HG02798 (cell line): ENCODE results near the gene CDC42EP2.
A peak's percentile ranks its signal among the peaks of the same experiment; 100 is the strongest.

Experiments
- ATAC-seq: cut with Tn5 transposase; IDR thresholded peaks from one replicate; pipeline ENCODE4 v1.9.1; 2021; ENCODE audit warnings: mild to moderate bottlenecking; ENCODE audit not compliant: unreplicated experiment, poor library complexity

The CDC42EP2 gene

GRCh38 chr11:65354265-65355012 is 39.8 kb downstream of the CDC42EP2 start, which contains the start of gene TIGD3:
TIGD3 (plus strand) TSS chr11:65354751; CDS start chr11:65355809, 1,058 bp downstream.
- peak; percentile 92 for ATAC-seq

DNA sequence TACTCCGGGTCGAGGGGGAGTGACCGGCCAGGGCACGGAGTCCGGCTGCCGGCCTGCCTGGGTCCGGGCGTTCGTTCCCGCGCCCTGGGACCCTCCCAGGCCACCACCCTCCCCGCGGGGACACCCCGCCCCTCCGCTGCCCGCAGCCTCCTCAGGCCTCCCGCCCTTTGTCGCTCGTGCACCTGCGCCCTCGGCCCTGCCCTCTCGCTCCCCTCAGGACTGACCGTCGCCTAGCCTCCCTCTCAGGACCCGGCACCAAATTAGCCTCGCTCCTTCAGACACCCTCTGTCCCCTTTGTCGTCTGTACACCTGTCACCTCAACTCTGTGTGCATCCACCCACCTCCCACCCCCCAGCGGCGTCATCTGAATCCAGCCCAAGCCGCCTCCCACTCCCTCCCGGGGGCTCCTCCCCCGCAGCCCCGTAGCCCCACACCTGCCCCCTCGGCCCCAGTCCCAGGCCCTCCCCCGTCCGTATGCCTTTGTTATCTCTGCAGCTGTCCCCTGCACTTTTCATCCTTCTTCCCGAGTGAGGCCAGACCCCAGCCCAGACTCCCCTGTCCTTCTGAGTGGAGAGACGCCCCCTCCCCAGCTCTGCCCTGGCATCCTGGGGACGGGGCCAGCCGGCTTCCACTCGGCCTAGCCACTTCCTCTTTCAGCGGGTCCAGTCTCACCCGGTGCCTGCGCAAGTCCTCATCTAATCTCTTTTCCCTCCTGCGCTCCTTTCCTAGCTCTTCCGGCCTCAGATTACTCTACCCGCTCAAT is 40.5 kb downstream of the CDC42EP2 start:
- ATAC-seq = peak; percentile 33

GRCh38 chr11:65355776-65356393 is 41.2 kb downstream of the CDC42EP2 start:
- no peak for ATAC-seq

DNA sequence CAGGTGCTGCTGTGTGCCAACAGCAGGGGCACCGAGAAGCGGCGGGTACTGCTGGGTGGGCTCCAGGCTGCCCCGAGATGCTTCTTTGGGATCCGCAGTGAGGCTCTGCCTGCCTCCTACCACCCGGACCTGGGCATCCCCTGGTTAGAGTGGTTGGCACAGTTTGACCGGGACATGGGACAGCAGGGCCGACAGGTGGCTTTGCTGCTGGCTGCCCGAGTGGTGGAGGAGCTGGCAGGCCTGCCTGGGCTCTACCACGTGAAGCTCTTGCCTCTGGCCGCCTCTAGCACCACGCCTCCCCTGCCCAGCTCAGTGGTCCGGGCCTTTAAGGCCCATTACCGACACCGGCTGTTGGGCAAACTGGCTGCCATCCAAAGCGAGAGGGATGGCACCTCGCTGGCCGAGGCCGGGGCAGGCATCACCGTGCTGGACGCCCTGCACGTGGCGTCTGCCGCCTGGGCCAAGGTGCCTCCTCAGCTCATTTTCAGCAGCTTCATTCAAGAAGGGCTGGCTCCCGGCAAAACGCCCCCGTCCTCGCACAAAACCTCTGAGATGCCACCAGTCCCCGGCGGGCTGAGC is 41.8 kb downstream of the CDC42EP2 start:
- ATAC-seq = no peak

DNA sequence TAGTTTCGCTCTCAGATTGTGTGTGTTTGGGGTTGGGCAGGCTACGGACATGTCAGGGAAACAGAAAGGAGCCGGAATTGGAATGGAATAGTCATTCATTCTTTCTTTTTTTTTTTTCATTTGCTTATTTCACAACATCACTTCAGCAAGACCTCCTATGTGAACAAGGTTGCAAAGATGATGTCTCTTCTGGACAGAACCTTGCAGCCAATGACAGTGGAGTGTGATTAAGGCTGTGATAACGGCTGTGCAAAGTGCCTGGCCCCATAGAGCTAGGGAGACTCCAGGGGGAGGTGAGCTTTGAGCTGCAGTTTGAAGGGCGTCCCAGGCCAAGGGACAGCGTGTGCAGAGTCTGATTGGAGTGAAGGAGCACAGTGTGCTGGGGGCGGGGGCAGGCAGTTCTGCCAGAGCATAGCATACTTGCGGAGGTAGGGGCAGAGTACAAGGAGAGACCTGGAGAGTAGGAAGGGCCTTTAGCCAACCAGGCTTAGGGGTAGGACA is 43.2 kb downstream of the CDC42EP2 start:
- ATAC-seq = no peak

GRCh38 chr11:65362320-65362931 is 47.8 kb downstream of the CDC42EP2 start:
- ATAC-seq = no peak

DNA sequence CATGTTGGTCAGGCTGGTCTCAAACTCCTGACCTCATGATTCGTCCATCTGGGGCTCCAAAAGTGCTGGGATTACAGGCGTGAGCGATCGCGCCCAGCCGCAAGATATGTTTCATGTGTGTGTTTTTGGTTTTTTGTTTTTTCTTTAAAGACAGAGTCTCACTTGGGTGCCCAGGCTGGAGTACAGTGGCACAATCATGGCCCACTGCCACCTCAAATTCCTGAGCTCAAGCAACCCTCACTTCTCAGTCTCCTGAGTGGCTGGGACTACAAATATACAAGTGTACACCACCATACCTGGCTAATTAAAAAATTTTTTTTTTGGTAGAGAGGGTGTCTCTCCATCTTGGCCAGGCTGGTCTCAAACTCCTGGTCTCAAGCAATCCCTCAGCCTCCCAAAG is 48.3 kb downstream of the CDC42EP2 start:
- ATAC-seq = no peak

GRCh38 chr11:65363770-65364169 is 49.1 kb downstream of the CDC42EP2 start:
- no peak for ATAC-seq

GRCh38 chr11:65366340-65366773 is 51.7 kb downstream of the CDC42EP2 start:
- ATAC-seq = no peak

- no peak for ATAC-seq
Observed at GRCh38 chr11:65370659-65371049, 56.0 kb downstream of the CDC42EP2 start.
